Heart left ventricle (tissue), 13 donors: ENCODE results near the gene USP35.

Experiments used
- POLR2A ChIP-seq, 2 donors: fragments of 450-650 bp; IDR thresholded peaks; one replicate each; pipeline ENCODE4 v1.6.1; 2017; ENCODE audit warnings: antibody characterized with exemption in 2 of 2, mild to moderate bottlenecking in 2 of 2, moderate library complexity in 2 of 2
- TF ChIP-seq, protein P1 (sequence below), 12 donors: fragments of 200-600 bp; sonication (generic) in 4 of 12; IDR thresholded peaks; one replicate each; pipeline versions ENCODE4 v1.5.0 to v1.8.0; 2018 to 2022; ENCODE audit warnings: antibody characterized with exemption in 12 of 12, mild to moderate bottlenecking in 5 of 12
- donor health status: ischemic (EF 13 %, LVEDD 7.1; RV severe dilation, severe dysfunction).
- donor health status: DM: no; HTN: yes; CAD: no.
- donor health status: DM: no; HTN: no; CAD: no.
- donor health status: ischemic (EF 25% LVEDD 6.9; RV normal size, moderate dysfunction).
- donor health status: ischemic (EF 25% LVEDD 5.7; RV mildly dilated, moderate dysfunction).
- donor health status: ischemic (EF 35%, LVEDD 5.7; RV mildly dilated, moderate dysfunction).
- donor health status: nonischemic (EF 11% LVEDD 7.7; RV severe dilation, severe dysfunction).
- donor health status: DM: yes; HTN: yes; CAD: no.
- donor health status: PGD.
- donor health status: ischemic (EF 29% LVEDD 5.4; RV normal size, mild dysfunction).
- donor health status: nonischemic (EF 23%, LVEDD 6.1; RV moderate dilation, normal function).

DNA sequence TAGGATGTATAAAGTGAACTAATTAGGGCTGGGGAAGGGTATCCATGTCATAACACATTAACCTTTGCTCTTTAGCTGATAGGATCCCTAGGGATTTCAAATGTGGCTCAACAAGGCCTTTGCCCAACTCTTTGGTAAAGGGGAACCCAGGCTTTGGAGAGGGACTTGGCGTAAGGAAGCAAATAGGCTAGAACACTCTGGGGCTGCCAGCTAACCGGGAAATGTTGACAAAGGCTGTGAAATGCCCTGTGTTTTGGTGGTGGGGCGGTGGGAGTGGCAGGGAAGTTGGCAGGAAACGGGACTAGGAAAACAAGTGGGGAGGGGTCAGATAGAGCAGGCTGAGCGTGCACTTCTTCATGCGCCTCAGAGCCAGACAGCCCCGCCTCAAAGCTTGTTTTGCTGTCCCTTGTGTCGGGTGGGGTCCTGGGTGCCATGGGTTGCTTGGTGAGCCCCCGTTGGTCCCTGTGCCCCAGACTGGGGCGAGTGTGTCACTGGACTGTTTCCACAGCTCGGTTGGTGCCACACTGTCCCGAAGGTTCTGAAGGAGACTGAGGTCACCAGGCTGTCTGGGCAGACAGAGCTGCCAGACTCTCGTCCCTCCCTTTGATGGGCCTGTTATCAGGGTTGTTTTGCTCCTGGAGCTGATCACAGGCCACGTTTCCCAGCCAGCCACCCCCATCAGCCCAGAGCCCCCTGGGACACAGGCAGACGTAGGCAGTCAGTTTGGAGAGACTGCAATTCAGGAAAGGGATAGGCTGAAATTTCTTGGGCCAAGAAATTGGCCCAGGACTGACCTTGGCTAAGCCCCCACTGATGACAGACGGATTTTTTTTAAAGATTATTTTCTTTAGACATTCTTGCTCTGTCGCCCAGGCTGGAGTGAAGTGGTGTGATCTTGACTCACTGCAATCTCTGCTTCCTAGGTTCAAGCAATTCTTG lies 19.9 kb upstream of the USP35 start:
- TF ChIP-seq, protein P1, sequence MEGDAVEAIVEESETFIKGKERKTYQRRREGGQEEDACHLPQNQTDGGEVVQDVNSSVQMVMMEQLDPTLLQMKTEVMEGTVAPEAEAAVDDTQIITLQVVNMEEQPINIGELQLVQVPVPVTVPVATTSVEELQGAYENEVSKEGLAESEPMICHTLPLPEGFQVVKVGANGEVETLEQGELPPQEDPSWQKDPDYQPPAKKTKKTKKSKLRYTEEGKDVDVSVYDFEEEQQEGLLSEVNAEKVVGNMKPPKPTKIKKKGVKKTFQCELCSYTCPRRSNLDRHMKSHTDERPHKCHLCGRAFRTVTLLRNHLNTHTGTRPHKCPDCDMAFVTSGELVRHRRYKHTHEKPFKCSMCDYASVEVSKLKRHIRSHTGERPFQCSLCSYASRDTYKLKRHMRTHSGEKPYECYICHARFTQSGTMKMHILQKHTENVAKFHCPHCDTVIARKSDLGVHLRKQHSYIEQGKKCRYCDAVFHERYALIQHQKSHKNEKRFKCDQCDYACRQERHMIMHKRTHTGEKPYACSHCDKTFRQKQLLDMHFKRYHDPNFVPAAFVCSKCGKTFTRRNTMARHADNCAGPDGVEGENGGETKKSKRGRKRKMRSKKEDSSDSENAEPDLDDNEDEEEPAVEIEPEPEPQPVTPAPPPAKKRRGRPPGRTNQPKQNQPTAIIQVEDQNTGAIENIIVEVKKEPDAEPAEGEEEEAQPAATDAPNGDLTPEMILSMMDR (IDR thresholded peaks at IDR 0.05): no peak
- TF ChIP-seq POLR2A (IDR thresholded peaks at IDR 0.05): peak in 1 of 2 donors; percentile 44
